Neural cell (in vitro differentiated cells): ENCODE results near the gene NCF4.

Experiments used
- CTCF ChIP-seq: fragments of 450-650 bp; IDR thresholded peaks from 2 replicates; pipeline ENCODE4 v1.5.1; 2014; ENCODE audit warnings: antibody characterized with exemption, mild to moderate bottlenecking, moderate library complexity; ENCODE audit not compliant: poor library complexity, severe bottlenecking
- EZH2 ChIP-seq: fragments of 200-600, 300-800 bp; shearing (Covaris generic), sonication (generic); IDR thresholded peaks from 2 replicates; pipeline ENCODE4 v1.6.1; 2014; ENCODE audit warnings: antibody characterized with exemption, low read length, borderline replicate concordance, mild to moderate bottlenecking; ENCODE audit not compliant: insufficient read depth, poor library complexity, severe bottlenecking

GRCh38 chr22:36921309-36922104, 60.7 kb downstream of the NCF4 start:
- TF ChIP-seq EZH2 = no peak
- no peak for TF ChIP-seq CTCF
